Stimulated activated CD4-positive, alpha-beta T cell treated with anti-CD3 and anti-CD28 coated beads, Interleukin-15, amount 100 ng/mL, for 24 hours (primary cell): ENCODE results near the gene PSMA5.

ENCODE experiments used
- DNase-seq: peaks from one replicate; pipeline ENCODE4 v3.0.0-alpha.2; 2020

PSMA5 gene

GRCh38 chr1:109361649-109362048, 64.6 kb downstream of the PSMA5 start:
- no peak for DNase-seq

- no peak for DNase-seq
These were observed 65.2 kb downstream of the PSMA5 start for GRCh38 chr1:109361069-109361468.

DNA sequence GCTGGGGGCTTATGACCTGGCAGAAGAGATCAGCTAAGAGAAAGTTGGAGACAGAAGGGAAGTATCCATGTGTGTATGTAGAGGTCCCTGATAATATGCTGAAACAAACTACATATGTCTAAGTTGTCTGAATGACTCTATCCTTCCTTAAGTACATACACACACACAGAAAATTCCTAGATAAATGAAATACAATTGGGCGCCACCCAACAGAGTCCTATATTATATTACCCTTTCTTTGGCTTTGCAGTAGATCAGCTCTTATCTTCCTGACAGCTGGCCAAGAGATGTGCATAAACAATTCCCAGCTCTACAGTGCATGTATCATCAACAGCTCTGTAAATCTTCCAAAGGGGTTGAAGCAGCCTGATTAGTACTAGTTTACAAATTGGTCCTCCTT, 68.6 kb downstream of the PSMA5 start:
- no peak for DNase-seq

GRCh38 chr1:109356915-109357314, 69.3 kb downstream of the PSMA5 start:
- no peak for DNase-seq

DNA sequence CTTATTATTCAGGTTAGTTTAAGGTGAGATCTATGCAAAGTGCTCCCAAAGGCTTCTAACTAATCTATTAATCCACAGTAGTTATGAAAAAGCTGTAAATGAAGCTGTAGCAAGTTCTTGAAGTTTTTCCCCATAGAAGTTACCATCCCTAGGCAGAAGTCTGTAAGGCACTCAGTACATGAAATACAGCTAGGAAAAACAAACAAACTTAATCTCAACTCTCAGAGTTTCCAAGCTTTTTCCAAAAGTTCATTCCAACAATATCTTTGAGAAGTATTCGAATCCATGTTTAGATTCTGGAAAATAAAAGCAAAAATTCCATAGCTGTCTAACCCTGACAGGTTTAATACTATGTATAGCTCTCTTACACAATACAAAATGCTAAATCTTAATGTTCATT, 69.7 kb downstream of the PSMA5 start:
- no peak for DNase-seq

DNA sequence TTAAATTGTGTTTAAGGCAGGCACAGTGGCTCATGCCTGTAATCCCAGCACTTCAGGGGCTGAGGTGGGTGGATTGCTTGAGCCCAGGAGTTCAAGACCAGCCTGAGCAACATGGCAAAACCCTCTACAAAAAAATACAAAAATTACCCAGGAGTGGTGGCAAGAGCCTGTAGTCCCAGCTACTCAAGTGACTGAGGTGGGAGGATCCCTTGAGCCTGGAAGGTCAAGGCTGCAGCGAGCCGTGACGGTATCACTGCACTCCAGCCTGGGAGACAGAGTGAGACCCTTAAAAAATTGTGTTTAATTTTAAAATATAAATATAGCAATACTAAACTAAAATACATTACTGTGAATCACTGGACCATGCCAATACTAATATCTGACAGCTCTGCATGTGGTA, 71.3 kb downstream of the PSMA5 start:
- DNase-seq = no peak

GRCh38 chr1:109351457-109351856, 74.8 kb downstream of the PSMA5 start:
- DNase-seq = no peak

DNA sequence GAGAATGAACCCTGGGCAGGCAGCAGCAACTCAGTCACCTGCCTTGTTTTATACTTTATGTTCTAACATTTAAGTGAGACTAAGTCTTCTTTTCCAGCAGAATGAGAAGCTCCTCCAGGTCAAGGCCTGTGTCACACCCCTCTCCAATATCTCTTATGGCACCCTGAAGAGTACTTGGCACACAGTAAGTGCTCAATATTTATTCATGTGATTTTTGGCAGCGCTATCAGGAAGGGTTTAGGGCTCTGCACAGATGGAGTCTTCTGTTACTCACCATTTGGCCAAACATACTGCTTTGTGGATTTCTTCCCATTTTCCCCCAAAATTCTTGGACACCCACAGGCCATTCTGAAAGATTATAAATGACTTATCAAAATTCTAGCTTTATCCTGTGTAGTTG, 75.6 kb downstream of the PSMA5 start:
- no peak for DNase-seq

DNA sequence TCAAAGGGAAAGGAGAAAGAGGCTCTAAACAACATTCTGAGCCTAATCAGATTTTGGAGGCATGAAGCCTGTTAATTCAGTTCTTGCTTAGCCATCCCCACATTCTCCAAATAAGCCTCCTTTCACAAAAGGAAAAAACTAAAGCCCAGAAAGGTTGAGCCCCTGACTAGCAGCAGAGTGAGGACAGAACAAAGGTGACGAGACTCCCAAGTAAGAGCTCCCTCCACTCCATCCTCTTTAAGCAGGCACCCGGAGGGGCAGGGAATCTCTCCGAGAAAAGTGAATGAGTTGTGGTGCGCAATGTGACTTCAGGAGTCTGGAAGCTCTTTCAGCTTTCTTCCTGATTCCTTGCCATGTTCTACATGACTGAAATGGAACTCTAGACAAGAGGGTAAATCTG, 76.1 kb downstream of the PSMA5 start:
- no peak for DNase-seq
